ENCODE measurements around the gene SLC66A2. TPM values are rescaled to one million over a fixed set of nuclear protein-coding genes. Genes with fewer than 3 reads are reported as not detected.

Gene SLC66A2
- total and polyA plus RNA-seq, 2 of the 13 experiments (the other 11 are each of a cell fraction or from before 2014, with no cell fraction given), result 33.5 to 41.9 TPM

DNA sequence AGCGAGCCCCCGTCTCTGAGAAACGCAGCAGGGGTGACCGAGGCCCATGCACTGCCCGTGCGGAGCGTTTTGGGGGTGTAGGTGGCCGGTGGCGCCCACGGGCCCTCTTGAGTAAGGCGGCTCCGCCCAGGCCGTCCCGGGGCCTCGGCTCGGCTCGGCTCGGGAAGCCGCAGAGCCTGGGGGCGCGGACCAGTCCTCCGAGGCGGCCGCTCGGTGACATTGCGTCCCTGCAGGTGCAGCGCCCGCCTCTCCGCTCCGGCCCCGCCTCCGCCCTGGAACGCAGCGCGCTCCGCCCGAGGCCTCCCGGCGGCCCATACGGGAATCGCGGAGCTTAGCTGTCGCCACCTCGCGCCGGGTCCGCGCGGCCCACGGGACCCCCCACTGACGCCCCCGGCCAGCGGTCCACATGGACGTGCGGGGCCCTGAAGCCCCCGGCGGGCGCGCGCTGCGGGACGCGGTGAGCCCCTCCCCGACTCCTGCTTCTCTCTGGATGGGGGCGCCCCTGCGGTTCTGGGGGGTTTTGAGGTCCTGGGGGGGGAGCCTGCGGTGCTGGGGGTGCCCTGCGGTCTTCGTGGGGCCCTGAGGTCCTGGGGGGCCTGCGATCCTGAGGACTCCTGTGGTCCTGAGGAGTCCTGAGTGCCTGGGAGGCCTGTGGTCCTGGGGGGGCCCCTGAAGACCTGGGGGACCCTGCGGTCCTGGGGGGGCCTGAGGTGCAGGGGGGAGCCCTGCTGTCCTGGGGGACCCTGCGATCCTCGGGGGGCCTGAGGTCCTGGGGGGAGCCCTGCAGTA, 13.1 kb upstream of the SLC66A2 start, which contains the start of gene HSBP1L1 (continued):
- no peak for TF ChIP-seq ZBTB40 (IDR thresholded peaks at IDR 0.05)
- peak; percentile 32; the same call in 1 of the 2 replicates for TF ChIP-seq ZBTB40 (CRISPR knock-in tag; IDR thresholded peaks at IDR 0.05)
- peak; percentile 25; the same call in 1 of the 2 replicates for TF ChIP-seq IRF2 (CRISPR knock-in tag; IDR thresholded peaks at IDR 0.05)
- TF ChIP-seq ZNF616 (CRISPR knock-in tag; IDR thresholded peaks at IDR 0.05; ENCODE audit: low read depth), result 0 out of 2 replicates have a peak, but pooled peaks have one; percentile 44
- 0 out of 2 replicates have a peak, but pooled peaks have one; percentile 67 for TF ChIP-seq CENPT (CRISPR knock-in tag; IDR thresholded peaks at IDR 0.05; ENCODE audit: low read depth)
- TF ChIP-seq, protein P1, sequence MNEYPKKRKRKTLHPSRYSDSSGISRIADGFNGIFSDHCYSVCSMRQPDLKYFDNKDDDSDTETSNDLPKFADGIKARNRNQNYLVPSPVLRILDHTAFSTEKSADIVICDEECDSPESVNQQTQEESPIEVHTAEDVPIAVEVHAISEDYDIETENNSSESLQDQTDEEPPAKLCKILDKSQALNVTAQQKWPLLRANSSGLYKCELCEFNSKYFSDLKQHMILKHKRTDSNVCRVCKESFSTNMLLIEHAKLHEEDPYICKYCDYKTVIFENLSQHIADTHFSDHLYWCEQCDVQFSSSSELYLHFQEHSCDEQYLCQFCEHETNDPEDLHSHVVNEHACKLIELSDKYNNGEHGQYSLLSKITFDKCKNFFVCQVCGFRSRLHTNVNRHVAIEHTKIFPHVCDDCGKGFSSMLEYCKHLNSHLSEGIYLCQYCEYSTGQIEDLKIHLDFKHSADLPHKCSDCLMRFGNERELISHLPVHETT (CRISPR knock-in tag; conservative IDR thresholded peaks at IDR 0.05), result 0 out of 2 replicates have a peak, but pooled peaks have one; percentile 37
- TF ChIP-seq ZNF441 (CRISPR knock-in tag; IDR thresholded peaks at IDR 0.05; ENCODE audit: borderline replicate concordance), result 0 out of 2 replicates have a peak, but pooled peaks have one; percentile 66
- no peak for TF ChIP-seq MBD4 (IDR thresholded peaks at IDR 0.05; ENCODE audit: borderline replicate concordance, low read length)
- TF ChIP-seq ZNF709 (CRISPR knock-in tag; IDR thresholded peaks at IDR 0.05), result 0 out of 2 replicates have a peak, but pooled peaks have one; percentile 61
- 0 out of 2 replicates have a peak, but pooled peaks have one; percentile 34 for TF ChIP-seq TGIF2 (CRISPR knock-in tag; IDR thresholded peaks at IDR 0.05)
- TF ChIP-seq TCF7 (IDR thresholded peaks at IDR 0.05; ENCODE audit: low read depth), result no peak
- 0 out of 2 replicates have a peak, but pooled peaks have one; percentile 39 for TF ChIP-seq ZSCAN20 (CRISPR knock-in tag; IDR thresholded peaks at IDR 0.05; ENCODE audit: borderline replicate concordance)
- TF ChIP-seq ZNF552 (CRISPR knock-in tag; IDR thresholded peaks at IDR 0.05; ENCODE audit: borderline replicate concordance), result no peak
- TF ChIP-seq SPEN (CRISPR knock-in tag; IDR thresholded peaks at IDR 0.05; ENCODE audit: low read depth), result 0 out of 2 replicates have a peak, but pooled peaks have one; percentile 33
- TF ChIP-seq ZSCAN22 (CRISPR knock-in tag; IDR thresholded peaks at IDR 0.05), result 0 out of 2 replicates have a peak, but pooled peaks have one; percentile 30
- 0 out of 2 replicates have a peak, but pooled peaks have one; percentile 16 for TF ChIP-seq PHF20 (CRISPR knock-in tag; IDR thresholded peaks at IDR 0.05)
- TF ChIP-seq ASH2L (IDR thresholded peaks at IDR 0.05; ENCODE audit: insufficient read length, low read depth, low read length), result no peak
- TF ChIP-seq BRCA1 (CRISPR knock-in tag; IDR thresholded peaks at IDR 0.05), result no peak
- TF ChIP-seq, protein P2, sequence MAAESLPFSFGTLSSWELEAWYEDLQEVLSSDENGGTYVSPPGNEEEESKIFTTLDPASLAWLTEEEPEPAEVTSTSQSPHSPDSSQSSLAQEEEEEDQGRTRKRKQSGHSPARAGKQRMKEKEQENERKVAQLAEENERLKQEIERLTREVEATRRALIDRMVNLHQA (CRISPR knock-in tag; IDR thresholded peaks at IDR 0.05), result no peak
